ENCODE measurements around the gene ECHDC3.

Gene ECHDC3

DNA sequence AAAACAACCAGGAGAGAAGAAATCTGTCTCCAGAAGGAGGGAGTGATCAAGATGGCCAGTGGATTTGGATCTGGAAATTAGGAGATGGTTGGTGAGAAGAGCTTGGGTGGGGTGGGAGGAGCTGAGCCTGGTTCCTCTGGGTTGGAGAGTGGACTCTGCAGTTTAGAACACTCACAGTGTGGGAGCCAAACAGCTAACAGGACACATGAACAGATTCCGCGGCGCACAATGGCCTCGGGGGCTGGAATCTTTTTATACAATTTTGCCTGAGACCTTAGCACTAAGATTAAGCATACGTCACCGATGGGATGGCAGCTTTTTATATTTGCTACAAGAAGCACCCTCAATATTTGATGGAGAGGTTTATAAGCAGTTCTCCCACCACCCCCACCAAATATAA, 2.9 kb downstream of the ECHDC3 start:
- in situ Hi-C loops (cut with MboI; ENCODE audit: low sequenced_read_pairs), result no loop called here

DNA sequence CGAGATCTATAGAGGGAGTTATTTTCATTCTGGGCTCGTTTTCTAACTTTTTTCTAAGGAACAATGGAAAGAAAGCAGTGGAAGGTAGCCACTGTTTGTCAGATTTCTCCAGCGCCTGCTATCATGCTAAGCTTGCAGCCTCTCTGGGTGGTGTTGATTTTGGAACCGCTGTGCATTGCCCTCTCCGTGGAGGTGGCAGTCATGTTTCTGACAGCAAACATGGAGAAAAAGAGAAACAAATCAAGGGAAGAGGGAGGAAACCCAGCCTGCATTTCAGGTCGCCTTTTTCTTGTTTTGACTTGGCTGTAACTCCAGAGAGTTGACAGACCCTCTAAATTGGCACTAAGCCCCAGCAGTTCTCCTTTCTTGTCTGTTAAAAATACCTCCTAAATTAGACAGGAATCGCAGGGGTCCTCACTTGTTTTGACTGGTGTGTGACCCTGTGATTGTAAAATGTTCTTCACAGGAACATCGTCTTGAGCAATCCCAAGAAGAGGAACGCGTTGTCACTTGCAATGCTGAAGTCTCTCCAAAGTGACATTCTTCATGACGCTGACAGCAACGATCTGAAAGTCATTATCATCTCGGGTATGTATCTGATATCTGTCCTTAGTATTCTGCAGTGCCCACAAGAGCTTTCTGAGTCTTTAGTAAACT, 4.8 kb downstream of the ECHDC3 start:
- in situ Hi-C loops (cut with MboI; ENCODE audit: low sequenced_read_pairs), result no loop called here

DNA sequence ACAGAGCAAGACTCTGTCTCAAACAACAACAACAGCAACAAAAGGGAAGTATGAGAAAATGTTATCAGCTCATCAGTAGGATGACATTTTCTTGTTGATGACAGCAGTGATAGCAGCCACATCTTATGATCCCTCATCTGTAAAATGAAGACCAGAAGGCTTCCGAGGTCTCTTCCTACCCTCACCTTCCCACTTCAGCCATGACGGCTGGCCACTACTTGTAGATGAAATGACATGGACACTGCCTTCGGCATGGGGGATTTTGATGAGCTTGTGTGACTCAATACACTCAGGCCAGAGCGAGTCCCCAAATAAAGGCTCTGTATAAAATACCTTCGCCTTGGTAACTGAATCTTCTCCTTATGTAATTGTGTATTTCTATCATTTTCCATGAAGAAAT, 6.7 kb downstream of the ECHDC3 start:
- in situ Hi-C loops (cut with MboI; ENCODE audit: low sequenced_read_pairs), result no loop called here

DNA sequence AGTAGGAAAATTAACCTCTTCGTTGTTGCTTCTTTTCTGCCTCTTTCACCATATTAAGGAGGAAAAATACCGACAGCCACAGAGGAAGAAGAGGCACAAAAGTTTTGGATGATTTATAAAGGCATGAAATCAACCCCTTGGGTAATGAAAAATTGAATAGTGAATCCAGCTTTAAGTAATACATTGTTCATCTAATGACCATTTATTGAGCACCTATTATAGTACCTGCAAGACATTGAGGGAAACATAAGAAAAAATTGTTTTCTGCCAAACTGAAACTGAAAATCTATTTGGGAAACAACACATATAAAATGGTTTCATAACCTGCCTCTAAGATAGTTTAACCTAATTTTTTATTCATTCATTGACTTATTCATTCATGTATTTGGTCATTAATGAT, 8.2 kb downstream of the ECHDC3 start:
- in situ Hi-C loops (cut with MboI; ENCODE audit: low sequenced_read_pairs), result loop anchor here (10.0 kb wide), 1 partner anchor 236 kb away; no protein-coding TSS in a partner anchor

DNA sequence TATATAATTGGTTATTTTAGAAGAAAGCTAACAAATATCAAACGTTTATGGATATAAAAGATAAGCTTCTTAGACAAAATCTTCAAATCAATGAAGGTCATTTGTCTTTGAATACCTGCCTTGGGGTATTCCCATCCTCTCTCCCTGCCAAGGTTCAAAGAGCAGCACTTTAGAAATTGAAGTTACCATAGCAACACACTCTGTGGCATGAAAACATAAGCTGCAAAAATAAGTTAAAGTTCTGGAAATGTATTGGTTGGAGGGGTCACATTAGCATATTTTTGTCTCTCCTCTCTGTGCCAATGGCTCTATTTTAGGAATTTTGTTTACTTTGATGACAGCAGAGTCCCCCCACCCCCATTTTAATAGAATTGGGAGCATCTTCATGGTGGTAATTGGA, 12.0 kb downstream of the ECHDC3 start:
- in situ Hi-C loops (cut with MboI; ENCODE audit: low sequenced_read_pairs), result loop anchor here (10.0 kb wide), 1 partner anchor 239 kb away; no protein-coding TSS in a partner anchor

DNA sequence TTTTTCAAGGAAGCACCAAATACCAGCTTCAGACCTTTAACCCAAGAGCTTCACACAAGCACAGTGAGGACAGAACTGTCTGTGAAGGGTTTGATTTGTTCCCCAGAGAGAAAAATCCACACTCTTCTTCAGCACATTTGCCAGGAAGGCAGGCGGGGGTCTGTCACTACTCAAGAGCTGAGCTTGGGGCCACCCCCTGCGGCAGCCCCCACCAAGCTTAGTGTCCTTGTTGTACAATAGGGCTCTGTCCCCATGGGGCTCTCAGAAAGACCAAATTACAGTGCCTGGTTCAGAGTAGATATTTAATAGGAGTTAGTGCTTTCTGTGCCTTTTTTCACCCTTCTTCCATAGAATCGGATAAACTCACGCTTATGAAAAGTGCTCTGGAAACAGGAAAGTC, 12.4 kb downstream of the ECHDC3 start:
- in situ Hi-C loops (cut with MboI; ENCODE audit: low sequenced_read_pairs), result loop anchor here (10.0 kb wide), 1 partner anchor 240 kb away; no protein-coding TSS in a partner anchor

DNA sequence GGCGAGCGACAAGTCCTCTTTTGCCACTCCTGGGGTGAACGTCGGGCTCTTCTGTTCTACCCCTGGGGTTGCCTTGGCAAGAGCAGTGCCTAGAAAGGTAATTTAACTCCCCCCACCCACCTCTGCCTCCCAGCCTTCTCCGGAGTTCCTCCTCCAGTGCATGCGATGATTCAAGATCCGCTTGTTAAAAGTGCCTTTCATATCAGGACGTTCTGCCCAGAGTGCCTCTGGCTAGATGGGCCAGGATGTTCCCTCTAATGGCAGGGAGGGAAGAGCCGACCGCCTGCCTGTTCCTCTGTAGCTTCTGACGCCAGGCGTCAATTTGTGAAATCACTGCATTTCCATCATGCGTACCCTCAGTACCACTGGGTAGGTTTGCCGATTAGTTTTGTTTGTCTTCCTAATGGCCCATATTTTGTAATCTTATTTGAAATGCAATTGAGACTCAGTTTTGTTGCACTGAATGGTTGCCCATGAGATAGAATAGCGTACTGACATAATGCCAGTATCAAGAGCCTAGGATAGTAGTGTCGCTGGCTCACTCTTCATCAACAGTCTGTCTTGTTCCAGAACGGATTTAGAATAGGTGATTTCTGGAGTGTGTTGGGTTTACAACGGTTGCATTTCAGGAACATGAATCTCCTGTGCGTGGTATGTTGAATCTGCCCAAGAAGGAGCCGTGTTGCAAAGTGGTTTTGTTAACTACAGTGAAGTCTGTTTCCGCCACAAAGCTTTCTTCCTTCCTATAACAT, 13.5 kb downstream of the ECHDC3 start:
- in situ Hi-C loops (cut with MboI; ENCODE audit: low sequenced_read_pairs), result loop anchor here (10.0 kb wide), 1 partner anchor 241 kb away; no protein-coding TSS in a partner anchor

DNA sequence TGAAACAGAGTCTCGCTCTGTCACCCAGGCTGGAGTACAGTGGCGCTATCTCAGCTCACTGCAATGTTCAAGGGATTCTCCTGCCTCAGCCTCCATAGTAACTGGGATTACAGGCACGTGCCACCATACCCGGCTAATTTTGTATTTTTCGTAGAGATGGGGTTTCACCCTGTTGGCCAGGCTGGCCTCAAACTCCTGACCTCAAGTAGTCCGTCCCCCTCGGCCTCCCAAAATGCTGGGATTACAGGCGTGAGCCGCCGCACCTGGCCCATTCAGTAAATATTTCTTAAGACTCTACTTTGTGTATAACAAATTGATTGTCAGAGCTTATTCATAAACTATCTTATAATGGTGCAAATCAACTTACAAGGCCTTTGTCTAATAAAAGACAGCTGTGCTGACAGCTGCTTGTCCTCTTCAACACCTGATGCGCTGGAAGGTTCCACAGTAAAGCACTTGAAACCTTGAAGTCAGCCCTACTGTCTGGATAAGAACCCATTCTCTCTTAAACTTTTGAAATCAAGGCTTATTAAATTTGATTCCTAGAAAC, 14.7 kb downstream of the ECHDC3 start:
- in situ Hi-C loops (cut with MboI; ENCODE audit: low sequenced_read_pairs), result loop anchor here (10.0 kb wide), 1 partner anchor 242 kb away; no protein-coding TSS in a partner anchor

DNA sequence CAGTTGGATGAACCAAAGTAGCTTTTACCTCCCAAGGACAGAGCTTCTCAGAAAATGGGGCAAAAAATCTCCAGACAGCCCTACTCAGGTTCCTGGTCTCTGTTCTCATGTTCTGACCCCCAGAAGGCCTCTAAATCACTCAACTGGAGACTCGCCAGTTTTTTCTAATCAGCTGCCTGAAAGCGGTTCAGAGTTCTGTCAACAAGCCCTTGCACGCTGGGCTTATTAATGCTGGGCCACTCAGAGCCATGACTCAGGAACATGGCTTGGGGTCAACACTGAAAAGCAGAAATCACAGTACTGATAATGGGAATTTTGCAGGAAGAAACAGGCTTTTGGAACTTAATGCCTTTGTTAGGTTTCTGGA, 15.3 kb downstream of the ECHDC3 start:
- in situ Hi-C loops (cut with MboI; ENCODE audit: low sequenced_read_pairs), result loop anchor here (10.0 kb wide), 1 partner anchor 243 kb away; no protein-coding TSS in a partner anchor

DNA sequence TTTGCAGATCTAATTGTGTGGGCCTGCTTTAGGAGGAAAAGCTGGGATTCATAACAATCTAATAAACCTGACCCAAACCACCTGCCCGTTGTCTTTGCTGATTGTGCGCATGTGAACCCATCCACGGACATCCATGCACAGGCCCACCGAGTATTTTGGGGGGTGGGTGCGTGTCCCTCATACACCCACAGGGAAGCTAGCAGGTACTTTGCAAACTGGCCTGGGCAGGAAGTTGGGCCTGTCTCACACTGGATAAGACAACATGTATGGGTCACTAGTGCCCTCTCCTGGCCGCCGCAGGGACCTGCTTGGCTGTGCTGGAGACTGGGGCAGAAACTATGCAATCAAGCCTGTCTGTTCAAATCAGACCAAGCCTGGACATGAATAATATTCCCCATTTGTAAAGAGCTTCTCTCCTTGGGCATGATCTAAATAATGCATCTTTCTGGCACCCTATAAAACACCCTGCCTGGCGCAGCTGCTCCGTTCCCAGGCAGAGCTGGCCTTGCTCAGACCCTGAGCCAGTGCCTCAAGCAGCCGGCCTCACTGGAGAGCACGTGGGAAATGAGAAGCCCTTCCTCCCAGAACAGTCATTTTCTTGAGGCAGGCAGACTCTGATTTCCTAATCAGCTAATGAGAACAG, 15.8 kb downstream of the ECHDC3 start:
- in situ Hi-C loops (cut with MboI; ENCODE audit: low sequenced_read_pairs), result loop anchor here (10.0 kb wide), 1 partner anchor 243 kb away; no protein-coding TSS in a partner anchor

DNA sequence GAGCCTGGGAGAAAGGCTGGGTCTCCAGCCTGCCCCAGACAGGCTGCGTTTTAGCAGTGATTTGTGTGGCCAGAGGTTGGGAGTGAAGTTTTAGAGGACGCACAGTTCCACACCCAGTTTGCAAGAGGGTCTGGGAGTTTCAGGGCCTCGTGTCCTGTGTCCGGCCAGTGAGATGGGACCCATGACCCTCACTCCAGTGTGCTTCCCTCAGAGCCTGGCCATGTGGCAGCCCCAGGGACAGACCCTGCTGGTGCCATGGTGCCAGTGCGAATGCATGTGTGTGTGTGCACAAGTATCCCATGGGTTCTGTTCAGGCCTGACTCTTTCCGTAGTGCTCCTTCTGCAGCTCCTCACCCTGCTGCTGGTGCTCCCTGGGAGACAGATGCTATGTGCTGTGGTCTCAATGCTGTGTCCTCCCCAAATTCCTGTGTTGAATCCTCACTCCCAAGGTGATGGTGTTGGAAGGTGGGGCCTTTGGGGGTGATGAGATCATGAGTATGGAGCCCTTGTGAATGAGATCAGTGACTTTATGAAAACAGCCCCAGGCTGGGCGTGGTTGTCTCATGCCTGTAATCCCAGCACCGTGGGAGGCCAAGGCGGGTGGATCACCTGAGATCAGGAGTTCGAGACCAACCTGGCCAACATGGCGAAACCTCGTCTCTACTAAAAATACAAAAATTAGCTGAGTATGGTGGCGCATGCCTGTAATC, 16.5 kb downstream of the ECHDC3 start:
- in situ Hi-C loops (cut with MboI; ENCODE audit: low sequenced_read_pairs), result loop anchor here (10.0 kb wide), 1 partner anchor 244 kb away; no protein-coding TSS in a partner anchor

DNA sequence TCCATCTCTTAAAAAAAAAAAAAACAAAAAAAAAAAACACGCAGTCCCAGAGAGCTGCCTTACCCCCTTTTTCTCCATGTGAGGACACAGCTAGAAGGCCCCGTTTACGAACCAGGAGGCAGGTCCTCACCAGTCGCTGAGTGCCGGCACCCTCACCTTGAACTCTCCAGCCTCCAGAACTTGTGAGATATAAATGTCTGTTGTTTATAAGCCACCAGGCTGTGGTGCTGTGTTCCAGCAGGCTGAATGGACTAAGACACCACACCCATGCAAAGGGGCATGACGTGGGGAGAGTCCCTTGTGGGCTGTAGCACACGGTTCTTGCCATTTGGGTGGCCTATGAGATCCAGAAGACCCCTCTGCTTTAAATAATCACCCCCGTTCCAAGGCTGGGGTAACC, 17.2 kb downstream of the ECHDC3 start:
- in situ Hi-C loops (cut with MboI; ENCODE audit: low sequenced_read_pairs), result loop anchor here (10.0 kb wide), 1 partner anchor 245 kb away; no protein-coding TSS in a partner anchor

DNA sequence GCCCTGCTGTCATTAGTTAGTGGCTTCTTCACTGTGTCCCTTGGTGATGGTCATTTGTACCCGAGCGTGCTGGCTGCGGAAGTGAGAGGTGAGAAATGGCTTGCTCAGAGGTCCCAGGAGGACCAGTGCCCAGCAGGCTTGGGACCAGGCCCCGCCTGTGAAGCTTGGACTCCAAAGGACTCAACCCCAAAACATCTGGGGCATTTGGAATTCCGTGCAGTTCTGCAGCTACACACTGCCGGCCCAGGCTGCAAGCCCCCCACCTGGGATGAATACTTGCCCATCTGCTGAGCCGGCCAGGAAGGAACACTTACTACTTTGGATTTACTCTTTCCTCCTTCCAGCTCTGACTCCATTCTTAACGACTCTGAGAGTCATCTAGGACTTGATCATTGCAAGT, 18.0 kb downstream of the ECHDC3 start:
- in situ Hi-C loops (cut with MboI; ENCODE audit: low sequenced_read_pairs), result no loop called here

DNA sequence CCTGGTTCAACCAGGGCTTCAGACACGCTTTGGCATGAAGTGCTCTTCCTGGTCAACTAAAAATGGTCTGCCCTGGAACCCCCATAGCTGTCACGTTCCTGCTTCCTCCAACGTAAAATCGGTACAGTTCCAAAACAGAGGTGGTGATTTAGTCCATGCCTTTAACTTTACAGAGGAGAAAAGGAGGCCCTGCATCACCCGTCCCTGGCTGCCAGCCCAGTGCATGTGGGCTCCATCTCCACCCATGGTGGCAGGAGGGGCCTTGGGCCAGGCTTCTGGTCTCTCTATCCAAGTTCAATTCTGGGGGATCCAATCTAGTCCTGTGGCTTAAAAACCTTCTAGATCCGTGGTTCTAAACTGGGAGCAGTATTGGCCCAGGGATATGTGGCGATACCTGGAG, 18.7 kb downstream of the ECHDC3 start:
- in situ Hi-C loops (cut with MboI; ENCODE audit: low sequenced_read_pairs), result no loop called here

DNA sequence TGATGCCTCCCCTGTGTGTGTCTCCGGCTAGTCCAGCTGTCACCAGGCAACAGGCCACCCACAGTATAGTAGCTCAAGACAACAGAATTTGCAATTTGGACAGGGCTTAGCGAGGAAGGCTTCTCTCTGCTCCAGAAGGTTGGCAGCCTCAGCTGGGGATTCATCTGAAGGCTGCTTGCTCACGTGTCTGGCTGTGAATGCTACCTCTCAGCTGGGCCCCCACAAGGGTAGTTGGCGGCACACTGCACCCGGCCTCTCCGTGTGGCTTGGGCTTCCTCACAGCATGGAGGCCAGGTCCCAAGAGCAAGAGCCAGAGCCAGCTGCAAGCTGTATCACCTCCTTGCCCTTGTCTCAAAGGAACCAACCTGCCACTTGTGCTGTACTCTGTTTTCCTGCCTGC, 19.2 kb downstream of the ECHDC3 start:
- in situ Hi-C loops (cut with MboI; ENCODE audit: low sequenced_read_pairs), result no loop called here

DNA sequence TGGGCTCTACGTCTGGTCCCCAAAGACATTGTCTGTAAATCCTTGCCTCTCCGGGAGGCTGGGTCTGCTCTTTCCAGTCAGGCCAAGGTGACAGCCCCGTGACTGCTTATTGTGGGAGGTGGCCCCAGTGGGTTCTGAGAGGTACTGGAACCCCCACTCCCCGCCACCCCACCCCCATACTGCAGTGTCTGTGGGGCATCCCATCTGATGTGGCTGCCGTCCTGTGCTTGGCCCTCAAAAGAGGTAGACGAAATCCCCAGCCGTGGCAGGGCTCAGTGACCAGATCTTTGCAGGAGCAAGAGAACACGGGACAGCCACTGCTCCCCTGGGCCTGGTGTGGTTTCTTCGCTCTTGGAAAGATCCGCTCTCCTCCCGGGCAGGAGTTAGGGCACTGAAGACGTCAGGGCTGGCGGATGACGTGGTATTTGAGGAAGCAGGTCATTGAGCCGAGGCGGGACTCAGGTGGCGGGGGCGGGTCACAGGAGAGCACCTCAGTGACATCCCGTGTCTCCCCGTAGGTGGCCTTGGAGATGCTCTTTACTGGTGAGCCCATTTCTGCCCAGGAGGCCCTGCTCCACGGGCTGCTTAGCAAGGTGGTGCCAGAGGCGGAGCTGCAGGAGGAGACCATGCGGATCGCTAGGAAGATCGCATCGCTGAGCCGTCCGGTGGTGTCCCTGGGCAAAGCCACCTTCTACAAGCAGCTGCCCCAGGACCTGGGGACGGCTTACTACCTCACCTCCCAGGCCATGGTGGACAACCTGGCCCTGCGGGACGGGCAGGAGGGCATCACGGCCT, 20.7 kb downstream of the ECHDC3 start:
- in situ Hi-C loops (cut with MboI; ENCODE audit: low sequenced_read_pairs), result no loop called here

DNA sequence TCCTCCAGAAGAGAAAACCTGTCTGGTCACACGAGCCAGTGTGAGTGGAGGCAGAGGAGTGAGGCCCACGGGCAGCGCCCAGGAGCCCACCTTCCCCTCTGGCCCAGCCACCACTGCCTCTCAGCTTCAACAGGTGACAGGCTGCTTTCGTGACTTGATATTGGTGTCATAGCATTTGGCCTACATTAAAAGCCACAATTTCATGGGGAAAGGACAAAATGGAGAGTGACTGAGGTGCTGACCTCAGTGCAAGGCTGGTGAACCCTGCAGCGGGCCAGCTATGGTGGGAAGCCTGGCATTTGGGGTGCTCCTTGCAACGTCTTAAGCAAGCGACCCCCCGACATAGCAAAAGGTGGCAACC, 21.3 kb downstream of the ECHDC3 start:
- in situ Hi-C loops (cut with MboI; ENCODE audit: low sequenced_read_pairs), result no loop called here

DNA sequence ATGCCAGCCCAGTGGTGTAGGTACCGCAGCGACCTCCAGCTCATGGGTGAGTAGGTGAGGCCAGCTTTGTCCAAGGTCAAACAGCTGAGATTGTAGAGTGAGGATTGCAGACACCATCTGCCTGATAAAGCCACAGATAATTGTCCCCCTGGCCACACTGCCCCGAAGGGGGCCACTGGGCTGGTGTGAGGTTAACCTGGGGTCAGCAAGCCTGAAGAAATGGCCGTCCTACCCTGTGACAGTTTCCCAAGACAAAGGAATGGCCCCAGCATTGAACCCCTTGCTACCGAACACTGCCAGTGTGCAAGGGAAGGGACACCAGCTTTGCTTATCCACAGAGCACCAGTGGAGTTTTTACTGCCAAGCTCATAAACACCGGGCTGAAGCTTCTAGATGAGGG, 23.0 kb downstream of the ECHDC3 start:
- in situ Hi-C loops (cut with MboI; ENCODE audit: low sequenced_read_pairs), result no loop called here

DNA sequence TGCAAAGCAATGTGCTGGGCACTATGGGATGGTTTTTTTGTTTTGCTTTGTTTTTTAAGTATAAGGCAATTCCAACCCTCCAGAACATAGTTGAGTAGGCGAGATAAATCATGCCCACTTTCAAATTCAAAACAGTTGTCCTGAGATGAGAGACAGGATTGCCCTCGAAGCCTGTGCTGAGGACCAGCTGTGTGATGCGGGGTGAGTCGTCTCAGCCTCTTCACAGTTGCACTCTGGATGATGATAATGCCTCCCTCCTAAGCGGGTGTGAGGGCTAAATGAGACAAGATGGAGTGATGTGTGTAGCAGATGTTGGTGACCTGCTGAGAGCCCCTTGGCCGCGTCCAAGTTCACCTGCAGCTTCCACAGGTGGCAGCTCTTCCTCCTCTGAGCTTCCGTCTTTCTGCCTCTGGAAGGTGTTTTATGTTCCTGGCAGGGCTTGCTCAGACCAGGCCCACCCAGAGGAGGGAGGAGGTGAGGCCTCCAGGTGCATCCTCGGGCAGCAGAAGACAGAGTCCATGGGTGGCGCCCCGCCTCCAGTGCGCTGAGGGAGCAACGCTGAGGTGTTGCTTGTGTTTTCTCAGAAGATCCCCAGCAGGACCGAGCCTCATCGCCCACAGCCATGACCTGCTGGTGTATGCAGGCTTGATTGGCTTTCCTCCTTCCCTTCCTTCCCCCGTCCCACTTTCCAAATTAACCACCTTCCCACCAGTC, 30.6 kb downstream of the ECHDC3 start:
- in situ Hi-C loops (cut with MboI; ENCODE audit: low sequenced_read_pairs), result no loop called here

Data from HL-60/S4 treated with retinoic acid at 250 ng/mL for 4 days and 3 days (cell line).